ENCODE measurements around the gene TXNRD3. TPM values are rescaled to one million over a fixed set of nuclear protein-coding genes. Genes with fewer than 3 reads are reported as not detected.

The TXNRD3 gene
- total RNA-seq (2021) (22.5 and 27.8 TPM in 2 replicates), Bru-seq, nascent RNA (percentile 68 among the genes with signal in this experiment), BruChase-seq, experiment 1, labeled RNA remaining after a 2-hour chase (percentile 70 among the genes with signal in this experiment), BruChase-seq, experiment 2, labeled RNA remaining after a 6-hour chase (percentile 59 among the genes with signal in this experiment)
- long read RNA-seq, transcript TXNRD3-205 (16 exons, 2,950 nt) = major isoform, 18 of 25 reads
- long read RNA-seq, partial matches to known transcripts = 1 of 25 reads
- long read RNA-seq, other reads (novel, unspliced or antisense) = 4 of 25 reads

- no TSS peak for BruUV-seq (replicated peaks)
- Histone ChIP-seq H3K4me1 (replicated peaks; ENCODE audit: insufficient read depth) (peaks cover 10% of the 10 kb centered on the region; the same call in 1 of the 2 replicates), H3K9me3 (ENCODE audit: insufficient read depth, low read depth) (no peaks in the 10 kb centered on the region), H3K36me3 (ENCODE audit: low read depth) (no peaks in the 10 kb centered on the region), H3K27ac (no peak within 1 kb of the TSS; the same call in 1 of the 2 replicates), H3K4me2 (peak within 1 kb of the TSS; percentile 95), H3K4me3 (peak within 1 kb of the TSS; percentile 64), H3F3A (ENCODE audit: insufficient read depth, low read depth) (no peaks in the 10 kb centered on the region), H3K27me3 (ENCODE audit: insufficient read depth, low read depth) (peaks cover 1% of the 10 kb centered on the region; the same call in 1 of the 2 replicates), H3K9me2 (ENCODE audit: insufficient read depth) (no peaks in the 10 kb centered on the region), H3K79me2 (ENCODE audit: low read depth) (peaks cover 18% of the 10 kb centered on the region), H2AFZ (peak within 1 kb of the TSS; percentile 95), H4K20me1 (ENCODE audit: insufficient read depth) (no peaks in the 10 kb centered on the region)
- CTCF ChIA-PET = interaction anchor here (0.6 to 0.7 kb wide), 3 partner anchors 257 to 629 kb away, joined by 3 to 5 read pairs (median 4); no protein-coding TSS in a partner anchor
- DNase-seq = peak; percentile 61 to 91
- POLR2A ChIA-PET (ENCODE audit: unreplicated experiment) = interaction anchor here (0.7 kb wide), 2 partner anchors 514 to 1396 kb away, joined by 3 to 4 read pairs; no protein-coding TSS in a partner anchor
- TF ChIP-seq CTCF (conservative IDR thresholded peaks at IDR 0.05) (no peak), EZH2 (IDR thresholded peaks at IDR 0.05; ENCODE audit: low read depth) (no peak)
- intact Hi-C loops (cut with micrococcal nuclease; ENCODE audit: unreplicated experiment) = no loop called here
Observed at GRCh38 chr3:126654571-126655383, at the start of gene TXNRD3. TXNRD3 (minus strand) TSS chr3:126655124.

GRCh38 chr3:126703512-126704493, 48.9 kb upstream of the TXNRD3 start, which contains the start of gene CHCHD6:
CHCHD6 (plus strand) TSS chr3:126704240; CDS start chr3:126704313, 73 bp downstream.
- Histone ChIP-seq H3K27me3 (ENCODE audit: insufficient read depth, low read depth) (no peaks in the 10 kb centered on the region), H3K27ac (no peak within 1 kb of the TSS), H3K79me2 (ENCODE audit: low read depth) (peaks cover 44% of the 10 kb centered on the region), H2AFZ (peak within 1 kb of the TSS; percentile 92), H3K4me3 (peak within 1 kb of the TSS; percentile 69), H4K20me1 (ENCODE audit: insufficient read depth) (no peaks in the 10 kb centered on the region), H3K4me2 (peak within 1 kb of the TSS; percentile 96), H3F3A (ENCODE audit: insufficient read depth, low read depth) (no peaks in the 10 kb centered on the region), H3K9me2 (ENCODE audit: insufficient read depth) (no peaks in the 10 kb centered on the region), H3K9me3 (ENCODE audit: insufficient read depth, low read depth) (no peaks in the 10 kb centered on the region), H3K4me1 (replicated peaks; ENCODE audit: insufficient read depth) (peaks cover 20% of the 10 kb centered on the region), H3K36me3 (ENCODE audit: low read depth) (no peaks in the 10 kb centered on the region)
- DNase-seq = peak; percentile 93 to 99
- ChIA-PET CTCF (interaction anchor here (0.5 to 0.9 kb wide), 4 partner anchors 19 to 400 kb away, joined by 3 read pairs; no protein-coding TSS in a partner anchor), POLR2A (ENCODE audit: unreplicated experiment) (interaction anchor here (0.7 kb wide), 1 partner anchor 750 kb away, joined by 4 read pairs; no protein-coding TSS in a partner anchor)
- intact Hi-C loops (cut with micrococcal nuclease; ENCODE audit: unreplicated experiment) = loop anchor here (5.0 kb wide), 1 partner anchor 782 kb away; no protein-coding TSS in a partner anchor
- peak; percentile 51; the same call in 1 of the 2 replicates for TF ChIP-seq CTCF (conservative IDR thresholded peaks at IDR 0.05)
- no peak for TF ChIP-seq EZH2 (IDR thresholded peaks at IDR 0.05; ENCODE audit: low read depth)
- BruUV-seq (replicated peaks) = no TSS peak

Data from PC-9 (cell line).